ENCODE data around the gene IPPK.

Gene IPPK

GRCh38 chr9:92696619-92697018, 26.7 kb upstream of the IPPK start:
- in situ Hi-C loops (cut with MboI; ENCODE audit: low sequenced_read_pairs) = no loop called here

- in situ Hi-C loops (cut with MboI; ENCODE audit: low sequenced_read_pairs) = no loop called here
These were observed 17.0 kb upstream of the IPPK start for GRCh38 chr9:92686954-92687353.

GRCh38 chr9:92685022-92685421, 15.1 kb upstream of the IPPK start:
- in situ Hi-C loops (cut with MboI; ENCODE audit: low sequenced_read_pairs) = no loop called here

- in situ Hi-C loops (cut with MboI; ENCODE audit: low sequenced_read_pairs) = no loop called here
These were observed 12.3 kb upstream of the IPPK start for GRCh38 chr9:92682269-92682668.

- in situ Hi-C loops (cut with MboI; ENCODE audit: low sequenced_read_pairs) = no loop called here
These were observed 10.5 kb upstream of the IPPK start for GRCh38 chr9:92680166-92681119.

- in situ Hi-C loops (cut with MboI; ENCODE audit: low sequenced_read_pairs) = no loop called here
These were observed 9.7 kb upstream of the IPPK start for GRCh38 chr9:92679413-92680165.

GRCh38 chr9:92671323-92671722, 1.4 kb upstream of the IPPK start:
- in situ Hi-C loops (cut with MboI; ENCODE audit: low sequenced_read_pairs) = no loop called here

GRCh38 chr9:92669527-92669889, 423 bp downstream of the IPPK start:
- in situ Hi-C loops (cut with MboI; ENCODE audit: low sequenced_read_pairs) = no loop called here

GRCh38 chr9:92668746-92669526, 995 bp downstream of the IPPK start:
- in situ Hi-C loops (cut with MboI; ENCODE audit: low sequenced_read_pairs) = no loop called here

GRCh38 chr9:92666912-92667532, 2.9 kb downstream of the IPPK start:
- in situ Hi-C loops (cut with MboI; ENCODE audit: low sequenced_read_pairs) = no loop called here

GRCh38 chr9:92666236-92666635, 3.7 kb downstream of the IPPK start:
- in situ Hi-C loops (cut with MboI; ENCODE audit: low sequenced_read_pairs) = no loop called here

GRCh38 chr9:92665836-92666235, 4.1 kb downstream of the IPPK start:
- in situ Hi-C loops (cut with MboI; ENCODE audit: low sequenced_read_pairs) = no loop called here

- in situ Hi-C loops (cut with MboI; ENCODE audit: low sequenced_read_pairs) = no loop called here
These were observed 5.4 kb downstream of the IPPK start for GRCh38 chr9:92664394-92665152.

- in situ Hi-C loops (cut with MboI; ENCODE audit: low sequenced_read_pairs) = no loop called here
These were observed 6.0 kb downstream of the IPPK start for GRCh38 chr9:92663951-92664350.

GRCh38 chr9:92663126-92663525, 6.8 kb downstream of the IPPK start:
- in situ Hi-C loops (cut with MboI; ENCODE audit: low sequenced_read_pairs) = no loop called here

- in situ Hi-C loops (cut with MboI; ENCODE audit: low sequenced_read_pairs) = no loop called here
These were observed 8.2 kb downstream of the IPPK start for GRCh38 chr9:92661743-92662142.

- in situ Hi-C loops (cut with MboI; ENCODE audit: low sequenced_read_pairs) = no loop called here
These were observed 8.8 kb downstream of the IPPK start for GRCh38 chr9:92661127-92661526.

- in situ Hi-C loops (cut with MboI; ENCODE audit: low sequenced_read_pairs) = no loop called here
These were observed 9.7 kb downstream of the IPPK start for GRCh38 chr9:92660266-92660665.

GRCh38 chr9:92659601-92660000, 10.3 kb downstream of the IPPK start:
- in situ Hi-C loops (cut with MboI; ENCODE audit: low sequenced_read_pairs) = no loop called here

- in situ Hi-C loops (cut with MboI; ENCODE audit: low sequenced_read_pairs) = no loop called here
These were observed 11.3 kb downstream of the IPPK start for GRCh38 chr9:92658611-92659010.

Measured in HL-60/S4 treated with retinoic acid at 250 ng/mL for 4 days and 3 days (cell line).